Astrocyte (in vitro differentiated cells and primary cell): ENCODE results near the gene PJA1. TPM values are rescaled to one million over a fixed set of nuclear protein-coding genes. Genes with fewer than 3 reads are reported as not detected.

Experiments used
- DNase-seq: peaks from one replicate; pipeline ENCODE4 v3.0.0-alpha.2; 2010; ENCODE audit warnings: low read depth
- FAIRE-seq: peaks from 2 replicates; lab custom pipeline; 2011; peaks lifted over from hg19 to GRCh38; lab: Jason Lieb, UNC
- H2AFZ ChIP-seq: 2 replicates; pipeline ENCODE4 v1.6.0; 2012; ENCODE audit warnings: low read depth, low read length, inconsistent platforms
- H3K27ac ChIP-seq: 2 replicates; pipeline ENCODE4 v1.5.1; 2011; ENCODE audit warnings: low read depth, low read length, inconsistent platforms
- H3K27me3 ChIP-seq: 2 replicates; pipeline ENCODE4 v1.6.0; 2011; ENCODE audit warnings: low read length, inconsistent platforms; ENCODE audit not compliant: insufficient read depth
- H3K36me3 ChIP-seq: 2 replicates; pipeline ENCODE4 v1.5.1; 2011; ENCODE audit warnings: low read length, inconsistent platforms; ENCODE audit not compliant: insufficient read depth
- H3K4me1 ChIP-seq: 2 replicates; pipeline ENCODE4 v1.5.1; 2011; ENCODE audit warnings: low read length, inconsistent platforms; ENCODE audit not compliant: insufficient read depth
- H3K4me2 ChIP-seq: 2 replicates; pipeline ENCODE4 v1.6.0; 2012; ENCODE audit warnings: low read length, inconsistent platforms
- H3K4me3 ChIP-seq: 2 replicates; pipeline ENCODE4 v1.5.1; 2011; ENCODE audit warnings: low read depth, mild to moderate bottlenecking, low read length, inconsistent platforms; ENCODE audit not compliant: insufficient read depth
- H3K79me2 ChIP-seq: 2 replicates; pipeline ENCODE4 v1.6.0; 2012; ENCODE audit warnings: mild to moderate bottlenecking, low read length, inconsistent platforms; ENCODE audit not compliant: insufficient read depth
- H3K9ac ChIP-seq: 2 replicates; pipeline ENCODE4 v1.6.0; 2012; ENCODE audit warnings: mild to moderate bottlenecking, low read length, inconsistent platforms
- H3K9me3 ChIP-seq: 2 replicates; pipeline ENCODE4 v1.5.1; 2012; ENCODE audit warnings: low read depth, mild to moderate bottlenecking, low read length, inconsistent platforms; ENCODE audit not compliant: insufficient read depth
- H4K20me1 ChIP-seq: 2 replicates; pipeline ENCODE4 v1.6.0; 2012; ENCODE audit warnings: low read length, inconsistent platforms; ENCODE audit not compliant: insufficient read depth
- H3K27ac Mint-ChIP-seq: one replicate; pipeline ENCODE4 v1.8.0; 2021; ENCODE audit warnings: mild to moderate bottlenecking, mixed read lengths; ENCODE audit not compliant: unreplicated experiment
- H3K27me3 Mint-ChIP-seq: one replicate; pipeline ENCODE4 v1.8.0; 2021; ENCODE audit warnings: low read depth, mixed read lengths; ENCODE audit not compliant: unreplicated experiment
- H3K36me3 Mint-ChIP-seq: one replicate; pipeline ENCODE4 v1.8.0; 2021; ENCODE audit warnings: low read depth, mixed read lengths; ENCODE audit not compliant: unreplicated experiment
- H3K4me1 Mint-ChIP-seq: one replicate; pipeline ENCODE4 v1.8.0; 2021; ENCODE audit warnings: low read depth, mixed read lengths; ENCODE audit not compliant: unreplicated experiment
- H3K4me3 Mint-ChIP-seq: one replicate; pipeline ENCODE4 v1.8.0; 2021; ENCODE audit warnings: mild to moderate bottlenecking, moderate library complexity, mixed read lengths; ENCODE audit not compliant: unreplicated experiment
- H3K9me3 Mint-ChIP-seq: one replicate; pipeline ENCODE4 v1.8.0; 2021; ENCODE audit warnings: mild to moderate bottlenecking, mixed read lengths; ENCODE audit not compliant: unreplicated experiment
- EZH2 ChIP-seq: IDR thresholded peaks from 2 replicates; pipeline ENCODE4 v1.6.1; 2012; ENCODE audit warnings: mild to moderate bottlenecking, low read length, inconsistent platforms; ENCODE audit not compliant: insufficient read depth
- total RNA-seq: library from RNA; stranded (reverse); gene quantifications from 2 replicates; pipeline ENCODE4 v1.2.1, GENCODE V29; 2021
- TF ChIP-seq, protein P1 (sequence below): IDR thresholded peaks from 2 replicates; pipeline ENCODE4 v1.5.1; 2011; ENCODE audit warnings: low read depth, mild to moderate bottlenecking, inconsistent platforms, low read length, moderate library complexity; ENCODE audit not compliant: insufficient read depth

Gene PJA1
- total RNA-seq, 1 donor from 2014 or later, result 28.9 TPM

GRCh38 chrX:69136546-69137331, 28.5 kb downstream of the PJA1 start:
- no peaks in the 10 kb centered on the region for H4K20me1 ChIP-seq
- peak overlapping the region; percentile 67 for H3K4me2 ChIP-seq
- Mint-ChIP-seq H3K4me3 (peak overlapping the region; percentile 64), H3K36me3 (no peaks in the 10 kb centered on the region), H3K4me1 (peaks cover 20% of the 10 kb centered on the region), H3K27ac (peak overlapping the region; percentile 94), H3K27me3 (peaks cover 7% of the 10 kb centered on the region), H3K9me3 (no peaks in the 10 kb centered on the region)
- H3K79me2 ChIP-seq, result no peaks in the 10 kb centered on the region
- H3K9ac ChIP-seq, result peak overlapping the region; percentile 41
- no peaks in the 10 kb centered on the region for H3K36me3 ChIP-seq
- no peak overlapping the region for H3K4me3 ChIP-seq
- H3K27me3 ChIP-seq, result no peaks in the 10 kb centered on the region
- TF ChIP-seq, protein P1, sequence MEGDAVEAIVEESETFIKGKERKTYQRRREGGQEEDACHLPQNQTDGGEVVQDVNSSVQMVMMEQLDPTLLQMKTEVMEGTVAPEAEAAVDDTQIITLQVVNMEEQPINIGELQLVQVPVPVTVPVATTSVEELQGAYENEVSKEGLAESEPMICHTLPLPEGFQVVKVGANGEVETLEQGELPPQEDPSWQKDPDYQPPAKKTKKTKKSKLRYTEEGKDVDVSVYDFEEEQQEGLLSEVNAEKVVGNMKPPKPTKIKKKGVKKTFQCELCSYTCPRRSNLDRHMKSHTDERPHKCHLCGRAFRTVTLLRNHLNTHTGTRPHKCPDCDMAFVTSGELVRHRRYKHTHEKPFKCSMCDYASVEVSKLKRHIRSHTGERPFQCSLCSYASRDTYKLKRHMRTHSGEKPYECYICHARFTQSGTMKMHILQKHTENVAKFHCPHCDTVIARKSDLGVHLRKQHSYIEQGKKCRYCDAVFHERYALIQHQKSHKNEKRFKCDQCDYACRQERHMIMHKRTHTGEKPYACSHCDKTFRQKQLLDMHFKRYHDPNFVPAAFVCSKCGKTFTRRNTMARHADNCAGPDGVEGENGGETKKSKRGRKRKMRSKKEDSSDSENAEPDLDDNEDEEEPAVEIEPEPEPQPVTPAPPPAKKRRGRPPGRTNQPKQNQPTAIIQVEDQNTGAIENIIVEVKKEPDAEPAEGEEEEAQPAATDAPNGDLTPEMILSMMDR, result no peak
- TF ChIP-seq EZH2, result no peak
- FAIRE-seq, result peak; percentile 17
- H3K4me1 ChIP-seq, result peaks cover 7% of the 10 kb centered on the region
- H3K27ac ChIP-seq, result peak overlapping the region; percentile 47
- no peaks in the 10 kb centered on the region for H3K9me3 ChIP-seq
- peak overlapping the region; percentile 75 for H2AFZ ChIP-seq
- DNase-seq, result no peak

DNA sequence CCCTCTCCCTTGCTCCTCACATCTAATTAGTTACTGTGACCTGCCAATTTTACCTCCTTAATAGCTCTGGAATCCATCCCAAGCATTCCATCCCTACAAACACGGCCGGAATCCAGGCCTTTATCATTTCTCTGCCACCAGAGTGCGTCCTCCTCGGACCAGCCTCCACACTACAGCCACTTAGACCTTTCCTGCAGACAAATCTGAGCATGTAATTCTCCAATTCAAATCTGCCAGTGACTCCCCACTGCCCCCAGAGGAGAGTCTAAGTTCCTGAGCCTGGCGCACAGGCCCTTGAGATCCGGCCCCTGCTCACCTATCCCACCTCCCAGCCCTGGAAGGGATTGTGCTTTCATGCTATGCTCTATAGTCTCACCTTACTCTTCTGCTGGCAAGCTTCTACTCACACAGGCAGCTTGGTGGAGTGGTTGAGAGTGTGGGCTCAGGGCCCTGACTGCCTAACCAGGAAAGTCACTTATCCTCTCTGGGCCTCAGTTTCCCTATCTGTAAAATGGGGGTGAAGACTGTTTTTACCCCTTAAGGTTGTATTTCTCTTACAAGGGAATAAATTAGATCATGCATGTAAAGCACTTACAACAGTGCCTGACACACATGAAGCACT, 31.2 kb downstream of the PJA1 start:
- H3K27ac ChIP-seq, result no peak overlapping the region
- FAIRE-seq, result peak; percentile 73
- H3K36me3 ChIP-seq, result no peaks in the 10 kb centered on the region
- H3K27me3 Mint-ChIP-seq, result peaks cover 19% of the 10 kb centered on the region
- no peak overlapping the region for H3K27ac Mint-ChIP-seq
- DNase-seq, result peak; percentile 69
- H3K4me1 ChIP-seq, result peaks cover 7% of the 10 kb centered on the region
- no peaks in the 10 kb centered on the region for H3K9me3 ChIP-seq
- TF ChIP-seq, protein P1, result peak; percentile 46
- no peak for TF ChIP-seq EZH2
- no peaks in the 10 kb centered on the region for H3K27me3 ChIP-seq
- H4K20me1 ChIP-seq, result no peaks in the 10 kb centered on the region
- no peak overlapping the region for H3K4me3 Mint-ChIP-seq
- no peak overlapping the region for H3K4me2 ChIP-seq
- H3K4me3 ChIP-seq, result no peak overlapping the region
- no peak overlapping the region for H2AFZ ChIP-seq
- no peak overlapping the region for H3K9ac ChIP-seq
- H3K9me3 Mint-ChIP-seq, result no peaks in the 10 kb centered on the region
- H3K79me2 ChIP-seq, result no peaks in the 10 kb centered on the region
- no peaks in the 10 kb centered on the region for H3K36me3 Mint-ChIP-seq
- peaks cover 15% of the 10 kb centered on the region for H3K4me1 Mint-ChIP-seq

DNA sequence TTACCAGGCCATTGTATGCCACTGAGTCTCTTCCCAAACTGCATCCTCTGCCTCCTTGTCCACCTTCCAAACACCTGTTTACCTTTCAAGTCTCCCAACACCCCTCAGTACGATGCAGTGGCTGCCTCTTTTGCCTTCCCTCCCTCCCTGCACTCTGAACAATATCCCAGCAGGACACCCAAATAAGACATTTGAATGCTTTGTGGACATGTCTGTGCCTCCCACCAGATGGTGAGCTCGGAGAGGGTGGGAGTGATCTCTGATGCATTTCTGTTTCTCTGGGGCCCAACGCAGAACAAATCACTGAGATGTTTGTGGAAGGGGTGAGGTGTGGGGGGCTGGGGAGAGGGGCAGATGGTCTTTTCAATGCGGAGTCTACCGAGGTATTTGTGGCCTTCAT, 33.4 kb downstream of the PJA1 start:
- Histone ChIP-seq H3K4me2 (no peak overlapping the region), H3K27me3 (no peaks in the 10 kb centered on the region), H3K9me3 (no peaks in the 10 kb centered on the region), H3K9ac (no peak overlapping the region), H2AFZ (no peak overlapping the region), H4K20me1 (no peaks in the 10 kb centered on the region), H3K27ac (no peak overlapping the region), H3K36me3 (no peaks in the 10 kb centered on the region), H3K4me1 (peaks cover 5% of the 10 kb centered on the region), H3K79me2 (no peaks in the 10 kb centered on the region), H3K4me3 (no peak overlapping the region)
- H3K4me3 Mint-ChIP-seq, result no peak overlapping the region
- H3K9me3 Mint-ChIP-seq, result no peaks in the 10 kb centered on the region
- peaks cover 8% of the 10 kb centered on the region for H3K4me1 Mint-ChIP-seq
- no peaks in the 10 kb centered on the region for H3K36me3 Mint-ChIP-seq
- TF ChIP-seq, protein P1, result no peak
- TF ChIP-seq EZH2, result no peak
- H3K27ac Mint-ChIP-seq, result no peak overlapping the region
- peak; percentile 80 for FAIRE-seq
- H3K27me3 Mint-ChIP-seq, result peaks cover 23% of the 10 kb centered on the region
- DNase-seq, result no peak
